NCI-H2171 treated with DMSO at 0.1 percent for 48 hours (cell line): ENCODE measurements around the gene TRIM45.
A peak's percentile ranks its signal among the peaks of the same experiment; 100 is the strongest.

Experiments
- DNase-seq: peaks from one replicate; lab custom pipeline; 2025; lab: John Stamatoyannopoulos, UW

The TRIM45 gene

GRCh38 chr1:117101334-117101733 lies 20.2 kb downstream of the TRIM45 start:
- no peak for DNase-seq

GRCh38 chr1:117098287-117098890 lies 23.2 kb downstream of the TRIM45 start:
- DNase-seq: no peak

- DNase-seq: no peak
These were observed 24.1 kb downstream of the TRIM45 start for GRCh38 chr1:117097443-117097842.

GRCh38 chr1:117096951-117097408 lies 24.6 kb downstream of the TRIM45 start:
- DNase-seq: no peak

- DNase-seq: no peak
These were observed 26.5 kb downstream of the TRIM45 start for GRCh38 chr1:117094841-117095604.

GRCh38 chr1:117093870-117094621 lies 27.5 kb downstream of the TRIM45 start:
- DNase-seq: peak; percentile 64

- DNase-seq: peak; percentile 72
These were observed 28.4 kb downstream of the TRIM45 start for GRCh38 chr1:117093091-117093534.

GRCh38 chr1:117092594-117092993 lies 29.0 kb downstream of the TRIM45 start:
- DNase-seq: no peak

GRCh38 chr1:117089996-117090395 lies 31.6 kb downstream of the TRIM45 start:
- DNase-seq: peak; percentile 43

GRCh38 chr1:117087686-117088085 lies 33.9 kb downstream of the TRIM45 start:
- DNase-seq: no peak

GRCh38 chr1:117084231-117084630 lies 37.3 kb downstream of the TRIM45 start:
- DNase-seq: no peak

- DNase-seq: no peak
These were observed 41.8 kb downstream of the TRIM45 start for GRCh38 chr1:117079737-117080136.

GRCh38 chr1:117077267-117077666 lies 44.3 kb downstream of the TRIM45 start:
- no peak for DNase-seq

- DNase-seq: no peak
These were observed 44.9 kb downstream of the TRIM45 start for GRCh38 chr1:117076648-117077047.

GRCh38 chr1:117070124-117070523 lies 51.4 kb downstream of the TRIM45 start:
- DNase-seq: no peak

GRCh38 chr1:117069220-117069844 lies 52.2 kb downstream of the TRIM45 start:
- DNase-seq: no peak

- DNase-seq: no peak
These were observed 53.0 kb downstream of the TRIM45 start for GRCh38 chr1:117068580-117068979.

- peak; percentile 50 for DNase-seq
These were observed 53.8 kb downstream of the TRIM45 start for GRCh38 chr1:117067533-117068370.

GRCh38 chr1:117066367-117066766 lies 55.2 kb downstream of the TRIM45 start:
- no peak for DNase-seq

GRCh38 chr1:117061986-117062415 lies 59.5 kb downstream of the TRIM45 start:
- no peak for DNase-seq
